CD4-positive, alpha-beta memory T cell (primary cell): Measurements from ENCODE around the gene SNU13. TPM values are rescaled to one million over a fixed set of nuclear protein-coding genes. Genes with fewer than 3 reads are reported as not detected.
A peak's percentile ranks its signal among the peaks of the same experiment; 100 is the strongest.

Experiments used
- CTCF ChIA-PET: fragments of 350-600 bp; sonication (Branson Sonifier 250); formaldehyde crosslinking; loops from one replicate; lab custom pipeline; 2021; ENCODE audit warnings: inconsistent platforms; ENCODE audit not compliant: partially characterized antibody; lab: Charles Lee
- POLR2A ChIA-PET: fragments of 350-600 bp; sonication (Branson Sonifier 250); formaldehyde crosslinking; loops from one replicate; lab custom pipeline; 2021; ENCODE audit not compliant: partially characterized antibody; lab: Charles Lee
- DNase-seq, 5 donors: peaks; one replicate each; pipeline versions ENCODE4 v3.0.0 to v3.0.0-alpha.2; 2020 to 2022; ENCODE audit warnings: mixed read lengths in 1 of 5
- H3K27ac ChIP-seq: one replicate; pipeline ENCODE4 v1.7.0; 2013; ENCODE audit warnings: low read depth, low read length
- H3K27me3 ChIP-seq: 2 replicates; pipeline ENCODE4 v1.7.0; 2013; ENCODE audit warnings: mild to moderate bottlenecking, low read length, moderate library complexity; ENCODE audit not compliant: insufficient read depth
- H3K36me3 ChIP-seq: 2 replicates; pipeline ENCODE4 v1.7.0; 2013; ENCODE audit warnings: mild to moderate bottlenecking, low read length, moderate library complexity; ENCODE audit not compliant: insufficient read depth
- H3K4me1 ChIP-seq: 2 replicates; pipeline ENCODE4 v1.7.0; 2013; ENCODE audit warnings: mild to moderate bottlenecking, low read length, moderate library complexity; ENCODE audit not compliant: insufficient read depth
- H3K4me3 ChIP-seq, 2 donors: one replicate each; pipeline ENCODE4 v1.7.0; 2013; ENCODE audit warnings: low read length in 2 of 2, mild to moderate bottlenecking in 1 of 2
- H3K9me3 ChIP-seq, 2 donors: one replicate each; pipeline ENCODE4 v1.7.0; 2013; ENCODE audit warnings: low read length in 2 of 2, control low read depth in 1 of 2; ENCODE audit not compliant: control insufficient read depth in 1 of 2
- H3K27ac Mint-ChIP-seq, 7 donors: one replicate each; pipeline ENCODE4 v1.8.0; 2020 to 2021; ENCODE audit warnings: mixed read lengths in 7 of 7, mild to moderate bottlenecking in 6 of 7, inconsistent platforms in 3 of 7, moderate library complexity in 3 of 7
- H3K27me3 Mint-ChIP-seq, 2 donors: one replicate each; pipeline ENCODE4 v1.8.0; 2020 to 2021; ENCODE audit warnings: mixed read lengths in 2 of 2
- H3K36me3 Mint-ChIP-seq, 2 donors: one replicate each; pipeline ENCODE4 v1.8.0; 2020 to 2021; ENCODE audit warnings: mixed read lengths in 2 of 2, inconsistent platforms in 1 of 2, mild to moderate bottlenecking in 1 of 2
- H3K4me1 Mint-ChIP-seq, 4 donors: one replicate each; pipeline ENCODE4 v1.8.0; 2020 to 2021; ENCODE audit warnings: mixed read lengths in 4 of 4, mild to moderate bottlenecking in 1 of 4
- H3K4me3 Mint-ChIP-seq, 8 donors: one replicate each; pipeline ENCODE4 v1.8.0; 2020 to 2021; ENCODE audit warnings: mixed read lengths in 8 of 8, mild to moderate bottlenecking in 7 of 8, moderate library complexity in 6 of 8, inconsistent platforms in 3 of 8
- H3K9me3 Mint-ChIP-seq, 8 donors: one replicate each; pipeline ENCODE4 v1.8.0; 2020 to 2021; ENCODE audit warnings: mixed read lengths in 8 of 8, mild to moderate bottlenecking in 5 of 8, inconsistent platforms in 3 of 8, moderate library complexity in 1 of 8
- intact Hi-C: fragments of 100-400 bp; cut with micrococcal nuclease; formaldehyde crosslinking; loops from one replicate; pipeline ENCODE4 v1.15.1; 2023
- polyA plus RNA-seq, 2 donors: library from polyadenylated mRNA; unstranded; fragments of 300-500 nt; fragmentation: Illumina TruSeq; gene quantifications; one replicate each; pipeline ENCODE4 v1.2.3, GENCODE V29; 2021
- total RNA-seq, 2 experiments: library from RNA; stranded (reverse); gene quantifications; one replicate each; pipeline ENCODE4 v1.2.3, GENCODE V29; 2021

The SNU13 gene
- total and polyA plus RNA-seq, 4 experiments from 2014 or later: 123 to 298 (median 210) TPM

DNA sequence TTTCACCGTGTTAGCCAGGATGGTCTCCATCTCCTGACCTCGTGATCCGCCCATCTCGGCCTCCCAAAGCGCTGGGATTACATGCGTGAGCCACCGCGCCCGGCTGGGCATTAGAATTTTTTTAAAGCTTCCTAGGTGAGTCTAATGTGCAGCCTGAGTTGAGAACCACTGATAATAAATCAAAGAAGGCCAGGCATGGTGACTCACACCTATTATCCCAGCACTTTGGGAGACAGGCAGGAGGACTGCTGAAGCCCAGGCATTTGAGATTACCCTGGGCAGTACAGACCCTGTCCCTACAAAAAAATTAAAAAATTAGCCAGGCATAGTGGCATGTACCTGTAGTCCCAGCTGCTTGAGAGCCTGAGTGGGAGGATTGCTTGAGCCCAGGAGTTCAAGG, 24.3 kb upstream of the SNU13 start:
- H3K4me3 ChIP-seq: no peak overlapping the region
- CTCF ChIA-PET: interaction anchor here (1.8 to 2.7 kb wide), 3 partner anchors 14 to 31 kb away, joined by 4 to 14 read pairs (median 6); partner anchors contain the start of gene MEI1
- H3K27ac Mint-ChIP-seq: no peak overlapping the region
- no peaks in the 10 kb centered on the region for H3K4me1 ChIP-seq
- intact Hi-C loops: no loop called here
- no peaks in the 10 kb centered on the region for H3K36me3 ChIP-seq
- no peaks in the 10 kb centered on the region for H3K4me1 Mint-ChIP-seq
- H3K27me3 ChIP-seq: no peaks in the 10 kb centered on the region
- H3K4me3 Mint-ChIP-seq: no peak overlapping the region
- POLR2A ChIA-PET: no interaction called here
- no peak overlapping the region for H3K27ac ChIP-seq
- H3K36me3 Mint-ChIP-seq: no peaks in the 10 kb centered on the region
- H3K9me3 ChIP-seq: no peaks in the 10 kb centered on the region
- H3K9me3 Mint-ChIP-seq: no peaks in the 10 kb centered on the region
- no peaks in the 10 kb centered on the region for H3K27me3 Mint-ChIP-seq
- DNase-seq: no peak

DNA sequence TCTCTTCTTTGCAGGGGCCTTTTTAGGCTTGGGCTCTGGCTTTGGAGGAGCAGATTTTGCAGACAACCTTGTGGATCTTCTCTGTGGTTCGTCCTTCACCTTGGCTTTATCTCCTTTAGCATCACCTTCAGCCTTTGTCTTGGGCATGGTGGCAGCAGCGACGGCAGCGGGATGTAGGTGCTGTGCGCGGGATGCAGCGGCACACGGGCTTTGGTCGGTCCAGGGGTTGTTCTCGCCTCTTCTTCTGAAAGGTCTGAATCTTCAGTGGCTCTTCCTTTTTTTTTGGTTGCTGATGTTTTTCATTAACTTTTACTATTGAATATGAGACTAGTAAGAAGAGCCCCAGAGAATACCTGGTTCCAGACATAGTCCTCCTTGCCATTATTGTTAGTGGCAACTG, 20.7 kb upstream of the SNU13 start:
- POLR2A ChIA-PET: no interaction called here
- H3K4me3 Mint-ChIP-seq: no peak overlapping the region
- Histone ChIP-seq H3K4me1 (no peaks in the 10 kb centered on the region), H3K36me3 (no peaks in the 10 kb centered on the region), H3K4me3 (no peak overlapping the region), H3K9me3 (no peaks in the 10 kb centered on the region), H3K27me3 (no peaks in the 10 kb centered on the region), H3K27ac (no peak overlapping the region)
- no peak for DNase-seq
- intact Hi-C loops: no loop called here
- CTCF ChIA-PET: no interaction called here
- H3K9me3 Mint-ChIP-seq: no peaks in the 10 kb centered on the region
- H3K27ac Mint-ChIP-seq: peak overlapping the region in 1 of 7 donors; percentile 11
- H3K4me1 Mint-ChIP-seq: no peaks in the 10 kb centered on the region
- H3K36me3 Mint-ChIP-seq: no peaks in the 10 kb centered on the region
- H3K27me3 Mint-ChIP-seq: no peaks in the 10 kb centered on the region

DNA sequence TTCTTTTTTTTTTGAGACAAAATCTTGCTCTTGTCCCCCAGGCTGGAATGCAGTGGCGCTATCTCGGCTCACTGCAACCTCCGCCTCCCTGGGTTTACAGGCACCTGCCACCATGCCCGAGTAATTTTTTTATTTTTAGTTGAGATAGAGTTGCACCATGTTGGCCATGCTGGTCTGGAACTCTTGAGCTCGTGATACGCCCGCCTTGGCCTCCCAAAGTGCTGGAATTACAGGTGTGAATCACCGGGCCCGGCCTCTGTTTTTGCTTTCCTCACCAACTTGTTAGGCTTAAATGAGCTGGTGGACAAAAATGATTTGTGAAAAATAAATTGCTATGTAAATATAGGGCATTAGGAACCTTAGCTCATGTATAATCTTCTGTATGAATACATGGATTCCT, 14.1 kb upstream of the SNU13 start:
- intact Hi-C loops: no loop called here
- Mint-ChIP-seq H3K27ac (no peak overlapping the region), H3K9me3 (no peaks in the 10 kb centered on the region), H3K4me1 (peaks cover 5 to 9% (median 6%) of the 10 kb centered on the region in 4 donors), H3K27me3 (no peaks in the 10 kb centered on the region), H3K4me3 (no peak overlapping the region), H3K36me3 (no peaks in the 10 kb centered on the region)
- DNase-seq: no peak
- Histone ChIP-seq H3K4me1 (peaks cover 4% of the 10 kb centered on the region), H3K27ac (no peak overlapping the region), H3K9me3 (no peaks in the 10 kb centered on the region), H3K36me3 (no peaks in the 10 kb centered on the region), H3K27me3 (no peaks in the 10 kb centered on the region), H3K4me3 (no peak overlapping the region)
- ChIA-PET CTCF (no interaction called here), POLR2A (interaction anchor here (1.0 kb wide), 1 partner anchor 15 kb away, joined by 3 read pairs; no protein-coding TSS in a partner anchor)

DNA sequence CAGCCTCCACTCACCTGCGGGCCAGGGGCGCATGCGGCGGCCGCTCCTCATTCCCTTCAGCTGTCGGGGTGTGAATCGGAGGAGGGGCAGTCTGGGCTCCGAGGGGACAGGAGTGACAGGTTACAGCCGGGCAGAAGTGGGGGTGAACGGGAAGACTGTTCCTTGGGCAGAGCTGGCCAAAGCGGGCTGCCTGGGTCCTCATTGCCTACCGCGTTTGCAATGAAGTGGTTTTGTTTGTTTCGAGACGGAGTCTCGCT, 11.4 kb upstream of the SNU13 start:
- no peaks in the 10 kb centered on the region for H3K9me3 Mint-ChIP-seq
- H3K4me3 ChIP-seq: no peak overlapping the region
- no peaks in the 10 kb centered on the region for H3K36me3 ChIP-seq
- no peaks in the 10 kb centered on the region for H3K27me3 ChIP-seq
- H3K36me3 Mint-ChIP-seq: peaks cover 0 to 4% of the 10 kb centered on the region in 2 donors
- intact Hi-C loops: no loop called here
- H3K9me3 ChIP-seq: no peaks in the 10 kb centered on the region
- H3K27me3 Mint-ChIP-seq: no peaks in the 10 kb centered on the region
- POLR2A ChIA-PET: interaction anchor here (1.6 to 4.4 kb wide), 5 partner anchors 12 to 240 kb away, joined by 5 to 73 read pairs (median 26); partner anchors contain the start of genes SNU13 and SREBF2
- DNase-seq: no peak
- peak overlapping the region in 1 of 7 donors; percentile 35 for H3K27ac Mint-ChIP-seq
- peaks cover 14% of the 10 kb centered on the region for H3K4me1 ChIP-seq
- no peak overlapping the region for H3K4me3 Mint-ChIP-seq
- CTCF ChIA-PET: interaction anchor here (1.0 to 5.5 kb wide), 4 partner anchors 14 to 48 kb away, joined by 3 to 59 read pairs (median 8); no protein-coding TSS in a partner anchor
- no peak overlapping the region for H3K27ac ChIP-seq
- peaks cover 9 to 21% (median 13%) of the 10 kb centered on the region in 4 donors for H3K4me1 Mint-ChIP-seq

DNA sequence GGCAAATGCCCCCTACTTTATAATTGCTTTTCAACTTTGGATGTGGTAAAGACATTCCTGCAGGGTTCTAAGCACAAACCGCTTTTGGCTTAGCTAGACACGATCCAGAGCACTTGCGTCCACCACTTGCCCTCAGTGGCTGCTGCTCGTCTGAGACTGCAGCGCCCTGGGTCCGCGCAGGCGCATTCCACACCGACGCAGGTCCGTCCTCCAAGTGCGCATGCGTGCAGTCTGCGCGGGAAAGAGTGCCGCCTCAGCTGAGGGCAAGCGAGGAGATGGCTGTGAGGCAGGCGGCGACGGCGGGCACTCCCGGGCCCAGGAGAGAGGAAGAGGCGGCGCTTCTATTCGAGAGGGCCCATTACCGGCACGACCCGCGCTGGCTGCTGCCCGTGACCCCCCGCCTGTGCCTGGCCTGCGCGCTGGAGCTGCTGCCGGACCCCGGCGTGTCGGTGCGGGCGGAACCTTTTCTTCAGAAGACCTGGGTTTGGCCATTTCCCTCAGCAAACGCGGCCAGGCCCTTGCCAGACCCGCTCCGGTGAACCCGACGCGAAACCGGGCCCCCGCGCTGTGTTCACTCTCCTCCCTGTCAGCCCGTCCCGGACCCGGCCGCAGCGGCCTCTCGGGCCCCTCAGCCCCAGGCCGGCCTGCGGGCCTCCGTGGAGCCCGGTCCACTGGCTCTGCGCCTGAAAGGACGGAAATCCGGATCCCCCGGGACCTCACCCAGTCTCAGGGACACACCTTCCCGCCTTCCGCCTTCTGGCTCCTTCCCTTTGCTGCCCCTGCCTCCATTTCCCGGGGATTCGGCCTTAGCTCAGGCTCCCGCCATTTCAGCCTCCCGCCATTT, 10.8 kb upstream of the SNU13 start, which contains the start of gene MEI1:
Gene MEI1 (plus strand): TSS at position 240 of the 844 bp plus-strand sequence. CDS start 36 bp downstream, at position 276.
- intact Hi-C loops: loop anchor here (5.0 kb wide), 1 partner anchor 103 kb away; the partner anchor contains the start of gene CCDC134
- H3K9me3 ChIP-seq: no peaks in the 10 kb centered on the region
- POLR2A ChIA-PET: interaction anchor here (0.7 to 4.4 kb wide), 8 partner anchors 11 to 241 kb away, joined by 3 to 73 read pairs (median 18); partner anchors contain the start of genes ACO2, CCDC134, PHF5A and SNU13
- Mint-ChIP-seq H3K27me3 (no peaks in the 10 kb centered on the region), H3K36me3 (peaks cover 0 to 4% of the 10 kb centered on the region in 2 donors), H3K9me3 (no peaks in the 10 kb centered on the region), H3K4me1 (peaks cover 9 to 21% (median 13%) of the 10 kb centered on the region in 4 donors), H3K27ac (peak within 1 kb of the TSS; percentile 78 to 97 (median 93)), H3K4me3 (peak within 1 kb of the TSS; percentile 31 to 92 (median 83))
- peak within 1 kb of the TSS in 1 of 2 donors; percentile 13 for H3K4me3 ChIP-seq
- H3K27ac ChIP-seq: no peak within 1 kb of the TSS
- H3K36me3 ChIP-seq: no peaks in the 10 kb centered on the region
- peak; percentile 86 to 89 (median 89) for DNase-seq
- CTCF ChIA-PET: interaction anchor here (1.0 to 5.5 kb wide), 14 partner anchors 12 to 745 kb away, joined by 3 to 143 read pairs (median 10); partner anchors contain the start of genes CCDC134, SNU13 and TNFRSF13C
- H3K27me3 ChIP-seq: no peaks in the 10 kb centered on the region
- H3K4me1 ChIP-seq: peaks cover 14% of the 10 kb centered on the region

DNA sequence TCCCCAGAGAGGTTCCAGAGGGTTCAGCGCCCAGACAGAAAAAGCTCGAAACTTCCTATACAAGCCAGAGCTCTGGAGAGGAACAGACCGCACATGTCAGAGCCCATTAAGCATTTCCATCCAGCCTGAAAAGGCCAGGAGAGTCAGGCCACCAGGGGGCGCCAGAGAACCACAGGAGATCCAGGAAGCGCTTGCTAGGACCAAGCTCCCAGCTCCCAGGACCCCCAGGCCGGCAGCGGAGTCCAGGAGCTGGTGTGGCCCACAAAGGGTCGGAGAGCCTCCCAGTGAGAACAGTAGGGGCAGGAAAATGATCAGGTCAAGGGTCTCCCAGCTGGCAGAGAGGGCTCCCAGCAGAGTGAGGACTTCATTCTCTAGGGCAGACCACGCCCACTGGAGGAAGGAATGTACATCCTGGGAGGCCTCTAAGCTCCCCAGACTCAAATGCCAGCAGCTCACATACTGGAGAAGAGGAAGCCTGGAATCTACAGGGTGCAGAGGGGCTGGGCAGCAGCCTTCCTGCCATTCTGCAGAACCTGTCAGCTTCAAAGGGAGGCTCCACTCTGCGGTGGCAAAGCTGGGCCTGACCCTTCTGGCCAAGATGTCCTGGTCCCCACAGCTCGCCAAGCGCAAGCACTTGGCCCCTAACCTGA, 8.6 kb upstream of the SNU13 start:
- DNase-seq: peak; percentile 81 to 87 (median 83)
- Histone ChIP-seq H3K9me3 (no peaks in the 10 kb centered on the region), H3K27ac (peak overlapping the region; percentile 2), H3K27me3 (no peaks in the 10 kb centered on the region), H3K4me3 (no peak overlapping the region), H3K4me1 (peaks cover 14% of the 10 kb centered on the region), H3K36me3 (peaks cover 7% of the 10 kb centered on the region)
- Mint-ChIP-seq H3K36me3 (peaks cover 0 to 4% of the 10 kb centered on the region in 2 donors), H3K27ac (peak overlapping the region in 6 of 7 donors; percentile 51 to 88 (median 80)), H3K4me1 (peaks cover 9 to 21% (median 13%) of the 10 kb centered on the region in 4 donors), H3K9me3 (no peaks in the 10 kb centered on the region), H3K4me3 (peak overlapping the region; percentile 50 to 84 (median 74)), H3K27me3 (no peaks in the 10 kb centered on the region)
- intact Hi-C loops: loop anchor here (1.0 to 5.0 kb wide), 5 partner anchors 31 to 260 kb away; partner anchors contain the start of gene CCDC134
- ChIA-PET POLR2A (interaction anchor here (0.8 to 4.4 kb wide), 14 partner anchors 9 to 917 kb away, joined by 3 to 73 read pairs (median 4); partner anchors contain the start of genes CCDC134, POLDIP3, SHISA8 and SNU13), CTCF (interaction anchor here (0.7 to 5.5 kb wide), 57 partner anchors 9 to 848 kb away, joined by 3 to 143 read pairs (median 4); partner anchors contain the start of genes CCDC134, CENPM, SNU13 and TNFRSF13C)
